K562 (cell line): Measurements from ENCODE around the gene MADD. TPM values are rescaled to one million over a fixed set of nuclear protein-coding genes. Genes with fewer than 3 reads are reported as not detected.

Source experiments
- ATAC-seq: fragments of 200-7000 bp; cut with Tn5 transposase; 3 replicates; pipeline ENCODE4 v1.9.1; 2020; ENCODE audit warnings: moderate library complexity
- BruUV-seq: library from RNA; stranded (reverse); fragments of 400-500 nt; replicated peaks from 2 replicates; lab custom pipeline; 2021; lab: Mats Ljungman, UMichigan
- CTCF ChIA-PET: fragments of 300-600 bp; formaldehyde crosslinking; extraction: SDS; loops from one replicate; lab custom pipeline; 2021; ENCODE audit warnings: low intra/inter-chr PET ratio; lab: Yijun Ruan, JAX
- POLR2A ChIA-PET: fragments of 300-600, 350-650 bp; sonication (Branson Sonifier 250); formaldehyde crosslinking; extraction: SDS; loops from one replicate; lab custom pipeline; 2021; ENCODE audit warnings: antibody characterized with exemption, inconsistent platforms; lab: Yijun Ruan, JAX
- DNase-seq, 4 experiments: peaks; one replicate each; pipeline versions ENCODE4 v3.0.0 to v3.0.0-alpha.2; 2011 to 2018; ENCODE audit warnings: low spot score in 3 of 4, mixed read lengths in 3 of 4; ENCODE audit errors: extremely low read depth in 1 of 4
- FAIRE-seq: peaks from 2 replicates; lab custom pipeline; 2011; peaks lifted over from hg19 to GRCh38; lab: Jason Lieb, UNC
- H2AFZ ChIP-seq: 2 replicates; pipeline ENCODE4 v1.6.0; 2011; ENCODE audit warnings: low read depth, low read length, control low read depth, inconsistent platforms
- H3K27ac ChIP-seq: fragments of 200-600 bp; 3 replicates; pipeline ENCODE4 v1.8.0; 2011; ENCODE audit warnings: low read depth, mild to moderate bottlenecking, control low read depth, inconsistent platforms, low read length, moderate library complexity, mixed read lengths; ENCODE audit errors: extremely low read depth
- H3K27me3 ChIP-seq, 2 experiments: fragments of 300-600 bp in 1 of 2; 2 replicates in 1 of 2; 3 replicates in 1 of 2; pipeline versions ENCODE4 v1.6.0 to v1.8.0; 2011; ENCODE audit warnings: inconsistent platforms in 2 of 2, low read length in 2 of 2, mild to moderate bottlenecking in 1 of 2, mixed read lengths in 1 of 2, moderate library complexity in 1 of 2; ENCODE audit not compliant: control insufficient read depth in 2 of 2, insufficient read depth in 2 of 2
- H3K36me3 ChIP-seq: fragments of 300-600 bp; 3 replicates; pipeline ENCODE4 v1.8.0; 2011; ENCODE audit warnings: mild to moderate bottlenecking, low read length, inconsistent platforms; ENCODE audit not compliant: control insufficient read depth, insufficient read depth
- H3K4me1 ChIP-seq, 2 experiments: fragments of 200-600 bp in 1 of 2; replicated peaks in 1 of 2; 2 replicates in 1 of 2; 3 replicates in 1 of 2; pipeline versions ENCODE4 v1.5.1 to v1.8.0; 2011; ENCODE audit warnings: inconsistent platforms in 2 of 2, low read length in 2 of 2, mild to moderate bottlenecking in 1 of 2, mixed read lengths in 1 of 2, moderate library complexity in 1 of 2; ENCODE audit not compliant: control insufficient read depth in 2 of 2, insufficient read depth in 2 of 2
- H3K4me2 ChIP-seq: 2 replicates; pipeline ENCODE4 v1.6.1; 2011; ENCODE audit warnings: low read length, control low read depth, inconsistent platforms, mixed read lengths; ENCODE audit not compliant: insufficient read depth
- H3K4me3 ChIP-seq: fragments of 200-600 bp; sonication (generic), shearing (Covaris generic); 2 replicates; pipeline ENCODE4 v1.5.1; 2016; ENCODE audit warnings: control low read depth, inconsistent platforms
- H3K79me2 ChIP-seq: fragments of 200-600 bp; 3 replicates; pipeline ENCODE4 v1.8.0; 2011; ENCODE audit warnings: low read length, inconsistent platforms; ENCODE audit not compliant: control insufficient read depth, insufficient read depth
- H3K9ac ChIP-seq, 2 experiments: 2 replicates each; pipeline versions ENCODE4 v1.6.0 to v1.6.1; 2011; ENCODE audit warnings: low read depth in 2 of 2, low read length in 2 of 2, control low read depth in 1 of 2, inconsistent platforms in 1 of 2, mild to moderate bottlenecking in 1 of 2, mixed read lengths in 1 of 2; ENCODE audit not compliant: insufficient read depth in 1 of 2
- H3K9me1 ChIP-seq: one replicate; pipeline ENCODE4 v1.6.0; 2011; ENCODE audit warnings: inconsistent platforms, mild to moderate bottlenecking, low read length, moderate library complexity; ENCODE audit not compliant: control insufficient read depth, insufficient read depth
- H3K9me3 ChIP-seq: replicated peaks from 2 replicates; pipeline ENCODE4 v1.5.1; 2011; ENCODE audit warnings: low read depth, low read length, inconsistent platforms; ENCODE audit not compliant: control insufficient read depth, insufficient read depth
- H4K20me1 ChIP-seq: replicated peaks from 2 replicates; pipeline ENCODE4 v1.6.1; 2011; ENCODE audit warnings: low read length, inconsistent platforms, mixed read lengths; ENCODE audit not compliant: control insufficient read depth, insufficient read depth
- ARID4B ChIP-seq: sonication (generic); formaldehyde crosslinking; IDR thresholded peaks from 2 replicates; pipeline ENCODE4 v1.8.0; 2022; ENCODE audit warnings: mild to moderate bottlenecking, missing genetic modification reagents
- CREBBP ChIP-seq: IDR thresholded peaks from one replicate; pipeline ENCODE4 v1.6.1; 2012; ENCODE audit warnings: low read depth, mild to moderate bottlenecking, control low read depth, inconsistent platforms, low read length
- EP300 ChIP-seq: IDR thresholded peaks from 2 replicates; pipeline ENCODE4 v1.6.1; 2012; ENCODE audit warnings: low read length, improper control_type of control experiment
- KLF6 ChIP-seq: fragments of 250-450 bp; sonication (Bioruptor Pico); IDR thresholded peaks from 2 replicates; pipeline ENCODE4 v1.4.0; 2020; ENCODE audit warnings: mild to moderate bottlenecking, moderate library complexity, borderline replicate concordance
- MBD2 ChIP-seq: sonication (generic); IDR thresholded peaks from 2 replicates; pipeline ENCODE4 v1.6.1; 2016; ENCODE audit warnings: low read depth, borderline replicate concordance
- PPARD ChIP-seq: fragments of 250-450 bp; sonication (Bioruptor Pico); IDR thresholded peaks from 2 replicates; pipeline ENCODE4 v1.8.0; 2022; ENCODE audit warnings: inconsistent platforms, mild to moderate bottlenecking, moderate library complexity
- RBBP5 ChIP-seq: fragments of 200-600 bp; sonication (generic); IDR thresholded peaks from 2 replicates; pipeline ENCODE4 v1.6.1; 2012; ENCODE audit warnings: borderline replicate concordance, mild to moderate bottlenecking, low read length, control low read depth, inconsistent platforms; ENCODE audit not compliant: insufficient read depth, poor library complexity, severe bottlenecking
- XRCC4 ChIP-seq: IDR thresholded peaks from one replicate; pipeline ENCODE4 v1.6.1; 2011; ENCODE audit not compliant: insufficient read depth, insufficient read length; ENCODE audit errors: extremely low read depth
- ZBTB2 ChIP-seq: fragments of 450-650 bp; IDR thresholded peaks from 2 replicates; pipeline ENCODE4 v1.6.1; 2016; ENCODE audit warnings: antibody characterized with exemption
- ZNF184 ChIP-seq: sonication (generic); formaldehyde crosslinking; IDR thresholded peaks from 2 replicates; pipeline ENCODE4 v1.5.0; 2020; ENCODE audit warnings: missing genetic modification reagents
- ZNF277 ChIP-seq: fragments of 250-450 bp; sonication (Bioruptor Pico); IDR thresholded peaks from 2 replicates; pipeline ENCODE4 v1.8.0; 2022; ENCODE audit warnings: inconsistent platforms, mild to moderate bottlenecking, moderate library complexity, borderline replicate concordance
- ZNF512 ChIP-seq: IDR thresholded peaks from 2 replicates; pipeline ENCODE4 v1.6.1; 2016; ENCODE audit warnings: missing genetic modification characterization, missing compliant biosample characterization
- WGBS: fragments of 100-300 bp; shearing (Covaris generic); methylation state at CpG from one replicate; pipeline ENCODE4 v1.1.6; 2016; ENCODE audit warnings: low coverage, mixed read lengths; ENCODE audit not compliant: insufficient coverage; ENCODE audit errors: missing lambda C conversion rate; 5-methylcytosine and 5-hydroxymethylcytosine counted together
- in situ Hi-C: fragments of 300-500 bp; cut with MboI; formaldehyde crosslinking; loops from 4 replicates; pipeline ENCODE4 v1.15.0; 2018; ENCODE audit warnings: inconsistent platforms, mixed read lengths
- intact Hi-C: fragments of 100-400 bp; cut with micrococcal nuclease; formaldehyde crosslinking; loops from 2 replicates; pipeline ENCODE4 v1.14.2; 2022
- polyA plus RNA-seq, 8 experiments: library from polyadenylated mRNA; depleted of rRNA in 4 of 8; stranded (reverse) in 5 of 8; unstranded in 3 of 8; fragments of >200 nt; fragmentation: Nextera tagmentation in 2 of 8; fragmentation: Illumina TruSeq in 1 of 8; extraction: Ambion mirVana in 2 of 8; extraction: Trizol in 1 of 8; gene quantifications; 2 replicates each; pipeline versions ENCODE4 v1.2.1 to v1.2.3, GENCODE V29; 2011 to 2014; ENCODE audit warnings: inconsistent platforms in 1 of 8, missing spikeins in 1 of 8
- total RNA-seq, 7 experiments: library from RNA; depleted of rRNA in 6 of 7; stranded (reverse); fragments of >200 nt in 6 of 7; fragmentation: Illumina TruSeq in 2 of 7; extraction: Trizol in 2 of 7; gene quantifications; 2 replicates each; pipeline versions ENCODE4 v1.2.1 to v1.2.3, GENCODE V29; 2011 to 2021; ENCODE audit warnings: low replicate concordance in 1 of 7

The MADD gene
- total and polyA plus RNA-seq, 9 of the 15 experiments (the other 6 are each of a cell fraction or from before 2014, with no cell fraction given) = 0.68 to 57.6 (median 33.6) TPM

- H3K79me2 ChIP-seq = no peaks in the 10 kb centered on the region
- ATAC-seq (no peak), FAIRE-seq (no peak), DNase-seq (no peak)
- peaks cover 88% of the 10 kb centered on the region for H3K36me3 ChIP-seq
- no peaks in the 10 kb centered on the region for H4K20me1 ChIP-seq
- H3K27me3 ChIP-seq = no peaks in the 10 kb centered on the region
- WGBS = 91% methylated on average over 15 of the region's 15 CpGs
- POLR2A ChIA-PET = interaction anchor here (2.3 kb wide), 1 partner anchor 9 kb away, joined by 5 read pairs; no protein-coding TSS in a partner anchor
- no peak overlapping the region for H3K9ac ChIP-seq
- CTCF ChIA-PET = interaction anchor here (1.1 kb wide), 1 partner anchor 400 kb away, joined by 3 read pairs; no protein-coding TSS in a partner anchor
- no peak overlapping the region for H2AFZ ChIP-seq
- H3K27ac ChIP-seq = no peak overlapping the region
- no peak overlapping the region for H3K4me2 ChIP-seq
- BruUV-seq = no TSS peak
- TF ChIP-seq ZBTB2 = no peak
- TF ChIP-seq XRCC4 = no peak
- no peak for TF ChIP-seq RBBP5
- no peak for TF ChIP-seq KLF6 (CRISPR knock-in tag)
- TF ChIP-seq ZNF277 (CRISPR knock-in tag) = no peak
- no peak for TF ChIP-seq ZNF184
- no peak for TF ChIP-seq ZNF512 (tag)
- no peak for TF ChIP-seq ARID4B (CRISPR knock-in tag)
- TF ChIP-seq PPARD = no peak
- TF ChIP-seq MBD2 = no peak
- TF ChIP-seq CREBBP = no peak
- TF ChIP-seq EP300 = no peak
- H3K4me3 ChIP-seq = no peak overlapping the region
- H3K4me1 ChIP-seq = no peaks in the 10 kb centered on the region
- no peaks in the 10 kb centered on the region for H3K9me1 ChIP-seq
- intact Hi-C loops (no loop called here), in situ Hi-C loops (no loop called here)
- H3K9me3 ChIP-seq = no peaks in the 10 kb centered on the region
Measured at GRCh38 chr11:47289856-47290255, 19.9 kb downstream of the MADD start.
